ENCODE results near the gene CBFA2T2. TPM values are rescaled to one million over a fixed set of nuclear protein-coding genes. Genes with fewer than 3 reads are reported as not detected.

CBFA2T2 gene
- total and polyA plus RNA-seq, 2 of the 4 experiments (the other 2 are of a cell fraction), result 3.8 to 6.2 TPM

DNA sequence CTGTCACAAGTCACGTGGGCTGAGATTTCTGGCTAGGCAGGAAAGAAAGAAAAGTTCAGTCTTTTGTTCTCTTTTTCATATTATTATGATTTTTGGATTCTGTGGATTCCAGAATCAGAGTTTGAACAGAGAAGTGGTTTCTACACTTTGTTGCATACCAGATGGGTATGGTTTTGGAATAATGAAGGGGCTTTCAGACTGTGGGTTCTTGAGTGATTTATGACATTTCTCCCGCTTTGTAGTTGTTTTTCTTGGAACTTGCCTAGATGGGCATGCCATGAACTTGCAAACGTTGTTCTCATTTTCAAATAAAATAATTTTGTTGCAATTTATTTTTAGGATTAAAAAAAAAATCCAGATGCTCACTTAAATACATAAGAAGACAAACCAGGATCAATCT, 34.4 kb downstream of the CBFA2T2 start:
- intact Hi-C loops (cut with micrococcal nuclease), result no loop called here
- Histone ChIP-seq H3K9ac (ENCODE audit: low read depth, low read length) (no peak overlapping the region), H3K14ac (replicated peaks; ENCODE audit: low read depth, low read length) (no peak overlapping the region), H4K5ac (ENCODE audit: low read depth, low read length) (no peak overlapping the region), H3K4me3 (ENCODE audit: insufficient read depth, low read depth, low read length) (no peak overlapping the region), H3K56ac (ENCODE audit: extremely low read depth, insufficient read depth, low read length) (no peak overlapping the region), H3K18ac (ENCODE audit: low read depth, low read length) (no peak overlapping the region), H3K27ac (ENCODE audit: insufficient read depth, low read length) (no peak overlapping the region), H2BK5ac (ENCODE audit: low read depth, low read length, poor library complexity, severe bottlenecking) (no peak overlapping the region), H3K4me1 (ENCODE audit: control insufficient read depth, insufficient read depth, low read length) (no peaks in the 10 kb centered on the region), H2AK9ac (replicated peaks; ENCODE audit: low read depth, low read length, poor library complexity) (no peak overlapping the region), H2AK5ac (ENCODE audit: low read depth, low read length) (no peak overlapping the region), H3K9me3 (ENCODE audit: control insufficient read depth, insufficient read depth, low read length) (no peaks in the 10 kb centered on the region), H3K4me2 (ENCODE audit: low read depth, low read length) (no peak overlapping the region), H3K27me3 (ENCODE audit: control insufficient read depth, insufficient read depth, low read length) (no peaks in the 10 kb centered on the region), H3K79me1 (ENCODE audit: low read depth in 1 of 2, low read length in 2 of 2) (peaks cover 30 to 37% of the 10 kb centered on the region in 2 experiments), H3K9me1 (ENCODE audit: insufficient read depth, low read length) (peaks cover 4% of the 10 kb centered on the region; the same call in 1 of the 2 replicates), H2BK20ac (ENCODE audit: low read depth, low read length) (no peak overlapping the region), H2BK120ac (ENCODE audit: low read depth, low read length) (no peak overlapping the region), H3K4ac (ENCODE audit: low read depth, low read length) (no peak overlapping the region), H4K8ac (ENCODE audit: low read depth in 2 of 2, low read length in 2 of 2) (no peak overlapping the region), H3K36me3 (ENCODE audit: control insufficient read depth, insufficient read depth, low read length) (peaks cover 2% of the 10 kb centered on the region), H4K91ac (ENCODE audit: insufficient read depth, low read depth, low read length) (no peak overlapping the region), H4K20me1 (ENCODE audit: insufficient read depth, low read length) (no peaks in the 10 kb centered on the region), H3K23ac (ENCODE audit: low read depth, low read length) (no peak overlapping the region), H2AFZ (replicated peaks; ENCODE audit: low read length, poor library complexity) (no peak overlapping the region), H2BK15ac (ENCODE audit: low read depth, low read length) (no peak overlapping the region)
- dilution Hi-C loops (cut with HindIII; ENCODE audit: low sequenced_read_pairs, unreplicated experiment), result no loop called here
- ATAC-seq (ENCODE audit: low read depth), result no peak
- no CpG with 5 or more reads among the region's 3 CpGs for WGBS, 2 experiments (ENCODE audit: extremely low coverage in 2 of 2, insufficient read length in 1 of 2)
- ChIA-PET CTCF (no interaction called here), POLR2A (ENCODE audit: unreplicated experiment) (no interaction called here)
- DNase-seq, result no peak
- no TSS peak for BruUV-seq (replicated peaks)
- TF ChIP-seq FOS (IDR thresholded peaks at IDR 0.05; ENCODE audit: low read depth, low read length) (no peak), POLR2A (IDR thresholded peaks at IDR 0.05; ENCODE audit: low read depth, low read length) (no peak), MAZ (IDR thresholded peaks at IDR 0.05; ENCODE audit: borderline replicate concordance, low read depth, low read length) (no peak), MAFK (IDR thresholded peaks at IDR 0.05; ENCODE audit: low read depth, low read length) (no peak), RAD21 (IDR thresholded peaks at IDR 0.05; ENCODE audit: low read length) (no peak), BHLHE40 (IDR thresholded peaks at IDR 0.05; ENCODE audit: low read depth, low read length) (no peak), USF2 (IDR thresholded peaks at IDR 0.05; ENCODE audit: low read depth, low read length) (no peak), SMC3 (IDR thresholded peaks at IDR 0.05; ENCODE audit: low read depth, low read length) (no peak), CHD1 (IDR thresholded peaks at IDR 0.05; ENCODE audit: low read depth, low read length) (no peak), RCOR1 (IDR thresholded peaks at IDR 0.05; ENCODE audit: insufficient replicate concordance, low read length) (no peak), NFE2L2 (IDR thresholded peaks at IDR 0.05; ENCODE audit: low read depth, low read length) (no peak), MXI1 (IDR thresholded peaks at IDR 0.05; ENCODE audit: borderline replicate concordance, low read depth, low read length) (no peak), RFX5 (IDR thresholded peaks at IDR 0.05; ENCODE audit: low read depth, low read length) (no peak), ELK1 (IDR thresholded peaks at IDR 0.05; ENCODE audit: borderline replicate concordance, low read depth, low read length) (no peak), CTCF (conservative IDR thresholded peaks at IDR 0.05; ENCODE audit: low read depth, low read length) (no peak), CEBPB (IDR thresholded peaks at IDR 0.05; ENCODE audit: low read depth, low read length) (no peak)
- in situ Hi-C loops (cut with MboI; ENCODE audit: low sequenced_read_pairs), result no loop called here

All from IMR-90 (cell line).